H1 (cell line): ENCODE data around the gene AUH. TPM values are rescaled to one million over a fixed set of nuclear protein-coding genes. Genes with fewer than 3 reads are reported as not detected.

Source experiments
- CTCF ChIA-PET: fragments of 300-600 bp; sonication (Branson Sonifier 250); formaldehyde crosslinking; loops from one replicate; lab custom pipeline; 2021; ENCODE audit not compliant: partially characterized antibody; lab: Charles Lee
- POLR2A ChIA-PET: fragments of 300-600 bp; sonication (Branson Sonifier 250); formaldehyde crosslinking; loops from one replicate; lab custom pipeline; 2021; ENCODE audit warnings: inconsistent platforms; ENCODE audit not compliant: partially characterized antibody; lab: Charles Lee
- DNase-seq, 2 experiments: peaks; one replicate each; pipeline versions ENCODE4 v3.0.0 to v3.0.0-alpha.2; 2010 to 2022; ENCODE audit warnings: low spot score in 2 of 2, low read depth in 1 of 2, mixed read lengths in 1 of 2
- FAIRE-seq: peaks from 2 replicates; lab custom pipeline; 2011; peaks lifted over from hg19 to GRCh38; lab: Jason Lieb, UNC
- H2AFZ ChIP-seq: 2 replicates; pipeline ENCODE4 v1.8.1; 2012; ENCODE audit warnings: low read length, inconsistent platforms
- H2AK5ac ChIP-seq: 2 replicates; pipeline ENCODE4 v1.6.1; 2013; ENCODE audit warnings: low read depth, low read length
- H2BK120ac ChIP-seq: replicated peaks from 2 replicates; pipeline ENCODE3; 2013; ENCODE audit warnings: low read depth, low read length, inconsistent platforms
- H2BK12ac ChIP-seq: 2 replicates; pipeline ENCODE4 v1.6.1; 2013; ENCODE audit warnings: low read depth, low read length
- H2BK15ac ChIP-seq: 2 replicates; pipeline ENCODE4 v1.6.1; 2013; ENCODE audit warnings: low read length
- H2BK20ac ChIP-seq: 2 replicates; pipeline ENCODE4 v1.6.1; 2013; ENCODE audit warnings: low read length
- H2BK5ac ChIP-seq: 2 replicates; pipeline ENCODE4 v1.6.1; 2013; ENCODE audit warnings: low read depth, low read length
- H3K14ac ChIP-seq: 2 replicates; pipeline ENCODE4 v1.6.1; 2013; ENCODE audit warnings: inconsistent platforms; ENCODE audit not compliant: insufficient read length
- H3K18ac ChIP-seq: 2 replicates; pipeline ENCODE4 v1.6.1; 2013; ENCODE audit warnings: low read length; ENCODE audit errors: extremely low read depth
- H3K23ac ChIP-seq: 2 replicates; pipeline ENCODE4 v1.6.1; 2013; ENCODE audit warnings: inconsistent platforms; ENCODE audit not compliant: insufficient read length
- H3K23me2 ChIP-seq: 2 replicates; pipeline ENCODE4 v1.6.1; 2013; ENCODE audit warnings: low read depth, low read length
- H3K27ac ChIP-seq: 2 replicates; pipeline ENCODE4 v1.6.1; 2011; ENCODE audit warnings: low read depth, low read length, inconsistent platforms
- H3K27me3 ChIP-seq, 4 experiments: replicated peaks in 1 of 4; 1 replicate in 1 of 4; 2 replicates in 3 of 4; pipeline versions ENCODE4 v1.6.1 to v1.8.1; 2011 to 2013; ENCODE audit warnings: low read length in 3 of 4, mild to moderate bottlenecking in 3 of 4, inconsistent platforms in 2 of 4, mixed read lengths in 2 of 4, moderate library complexity in 1 of 4; ENCODE audit not compliant: control insufficient read depth in 3 of 4, insufficient read depth in 3 of 4; ENCODE audit errors: extremely low read depth in 1 of 4
- H3K36me3 ChIP-seq, 4 experiments: 2 replicates each; pipeline versions ENCODE4 v1.6.1 to v1.8.1; 2011 to 2013; ENCODE audit warnings: mild to moderate bottlenecking in 4 of 4, low read length in 3 of 4, moderate library complexity in 2 of 4, control low read depth in 1 of 4, inconsistent platforms in 1 of 4; ENCODE audit not compliant: insufficient read depth in 4 of 4, control insufficient read depth in 2 of 4
- H3K4ac ChIP-seq: replicated peaks from 2 replicates; pipeline ENCODE3; 2013; ENCODE audit warnings: low read length, low read depth, mixed read lengths, inconsistent platforms; ENCODE audit not compliant: insufficient read length
- H3K4me1 ChIP-seq, 4 experiments: replicated peaks in 1 of 4; 1 replicate in 1 of 4; 2 replicates in 3 of 4; pipeline versions ENCODE4 v1.6.1 to v1.8.1; 2011 to 2013; ENCODE audit warnings: low read length in 3 of 4, inconsistent platforms in 2 of 4, mixed read lengths in 1 of 4; ENCODE audit not compliant: insufficient read depth in 4 of 4, control insufficient read depth in 3 of 4
- H3K4me2 ChIP-seq, 2 experiments: 2 replicates each; pipeline versions ENCODE4 v1.6.1 to v1.8.1; 2011 to 2013; ENCODE audit warnings: low read depth in 2 of 2, low read length in 2 of 2, control low read depth in 1 of 2, inconsistent platforms in 1 of 2, mild to moderate bottlenecking in 1 of 2; ENCODE audit not compliant: insufficient read depth in 1 of 2
- H3K4me3 ChIP-seq, 4 experiments: fragments of 200-600, 300-600 bp in 1 of 4; sonication (generic), shearing (Covaris generic), sonication (Bioruptor Twin) in 1 of 4; 2 replicates each; pipeline versions ENCODE4 v1.5.1 to v1.8.1; 2011 to 2016; ENCODE audit warnings: low read length in 4 of 4, low read depth in 3 of 4, control low read depth in 2 of 4, inconsistent platforms in 2 of 4, mild to moderate bottlenecking in 2 of 4, mixed read lengths in 1 of 4, moderate library complexity in 1 of 4; ENCODE audit not compliant: insufficient read depth in 2 of 4; ENCODE audit errors: extremely low read depth in 1 of 4
- H3K56ac ChIP-seq: replicated peaks from 2 replicates; pipeline ENCODE3; 2013; ENCODE audit warnings: low read depth, mild to moderate bottlenecking, mixed read lengths, low read length, inconsistent platforms; ENCODE audit not compliant: insufficient read length
- H3K79me1 ChIP-seq: 2 replicates; pipeline ENCODE4 v1.6.1; 2013; ENCODE audit warnings: low read depth, low read length, control low read depth
- H3K79me2 ChIP-seq, 2 experiments: 2 replicates each; pipeline versions ENCODE4 v1.6.1 to v1.8.1; 2012 to 2013; ENCODE audit warnings: low read length in 2 of 2, mild to moderate bottlenecking in 2 of 2, inconsistent platforms in 1 of 2; ENCODE audit not compliant: insufficient read depth in 2 of 2, control insufficient read depth in 1 of 2
- H3K9ac ChIP-seq, 4 experiments: replicated peaks in 1 of 4; 1 replicate in 1 of 4; 2 replicates in 3 of 4; pipeline versions ENCODE4 v1.6.1 to v1.8.1; 2011 to 2013; ENCODE audit warnings: low read depth in 3 of 4, low read length in 3 of 4, control low read depth in 2 of 4, mild to moderate bottlenecking in 2 of 4, moderate library complexity in 2 of 4, inconsistent platforms in 1 of 4; ENCODE audit errors: extremely low read depth in 1 of 4
- H3K9me3 ChIP-seq, 2 experiments: 2 replicates each; pipeline versions ENCODE4 v1.6.1 to v1.8.1; 2012 to 2013; ENCODE audit warnings: mild to moderate bottlenecking in 2 of 2, moderate library complexity in 2 of 2, control low read depth in 1 of 2, inconsistent platforms in 1 of 2, low read depth in 1 of 2, low read length in 1 of 2, mixed read lengths in 1 of 2; ENCODE audit not compliant: insufficient read depth in 2 of 2
- H4K20me1 ChIP-seq, 2 experiments: replicated peaks in 1 of 2; 2 replicates each; pipeline versions ENCODE3 to v1.8.1; 2011 to 2013; ENCODE audit warnings: inconsistent platforms in 2 of 2, low read length in 2 of 2, mild to moderate bottlenecking in 1 of 2; ENCODE audit not compliant: insufficient read depth in 2 of 2, control insufficient read depth in 1 of 2
- H4K5ac ChIP-seq: 2 replicates; pipeline ENCODE4 v1.6.1; 2013; ENCODE audit warnings: low read length, low read depth, mixed read lengths, inconsistent platforms; ENCODE audit not compliant: insufficient read length
- H4K8ac ChIP-seq: 2 replicates; pipeline ENCODE4 v1.8.0; 2013; ENCODE audit warnings: mild to moderate bottlenecking, moderate library complexity, low read length, inconsistent platforms; ENCODE audit not compliant: insufficient read depth; ENCODE audit errors: extremely low read depth
- H4K91ac ChIP-seq: replicated peaks from 2 replicates; pipeline ENCODE3; 2013; ENCODE audit warnings: low read length, mixed read lengths, inconsistent platforms; ENCODE audit not compliant: insufficient read length
- BCL11A ChIP-seq, 2 experiments: IDR thresholded peaks; one replicate each; pipeline ENCODE4 v1.6.1; 2011; ENCODE audit warnings: low read depth in 2 of 2, low read length in 2 of 2, mild to moderate bottlenecking in 2 of 2
- JUND ChIP-seq: IDR thresholded peaks from 2 replicates; pipeline ENCODE4 v1.6.1; 2011; ENCODE audit warnings: mild to moderate bottlenecking, improper control_type of control experiment, low read length
- SIX5 ChIP-seq: IDR thresholded peaks from 2 replicates; pipeline ENCODE4 v1.6.1; 2011; ENCODE audit warnings: mild to moderate bottlenecking, low read depth, low read length
- WGBS, 2 experiments: shearing (Covaris generic) in 1 of 2; methylation state at CpG; one replicate each; pipeline versions ENCODE4 v1.1.6 to v1.1.7; 2013 to 2015; ENCODE audit warnings: low lambda C conversion rate in 2 of 2, mixed read lengths in 2 of 2, inconsistent platforms in 1 of 2, low coverage in 1 of 2, missing lambda C conversion rate in 1 of 2; ENCODE audit not compliant: insufficient replicate concordance in 2 of 2, insufficient coverage in 1 of 2, insufficient read length in 1 of 2; ENCODE audit errors: extremely low coverage in 1 of 2, missing lambda C conversion rate in 1 of 2; 5-methylcytosine and 5-hydroxymethylcytosine counted together
- polyA plus RNA-seq, 7 experiments: library from polyadenylated mRNA; depleted of rRNA in 3 of 7; stranded (reverse) in 5 of 7; unstranded in 2 of 7; fragments of >200 nt in 5 of 7; fragments of 200-250 nt in 2 of 7; gene quantifications; 1 replicate in 5 of 7; 2 replicates in 1 of 7; 4 replicates in 1 of 7; pipeline versions ENCODE4 v1.2.1 to v1.2.3, GENCODE V29; 2011 to 2013; ENCODE audit warnings: missing spikeins in 2 of 7, mixed read lengths in 2 of 7
- total RNA-seq: library from RNA; stranded (reverse); fragmentation: NEBNext Ultra II Directional; extraction: Animal tissue kit (Norgen Biotek cat#: 25700); gene quantifications from 2 replicates; pipeline ENCODE4 v1.2.1, GENCODE V29; 2021

Gene AUH
- total and polyA plus RNA-seq, 2 of the 8 experiments (the other 6 are each of a cell fraction or from before 2014, with no cell fraction given), result 5.8 to 21.9 TPM

GRCh38 chr9:91186632-91187108 is 175.0 kb downstream of the AUH start:
- H2BK5ac ChIP-seq, result no peak overlapping the region
- POLR2A ChIA-PET, result no interaction called here
- no peaks in the 10 kb centered on the region for H3K4me1 ChIP-seq
- H3K14ac ChIP-seq, result no peak overlapping the region
- no peak overlapping the region for H3K56ac ChIP-seq
- H2AK5ac ChIP-seq, result no peak overlapping the region
- no peaks in the 10 kb centered on the region for H3K79me1 ChIP-seq
- no peaks in the 10 kb centered on the region for H3K79me2 ChIP-seq
- no peak overlapping the region for H3K23ac ChIP-seq
- no peak overlapping the region for H4K5ac ChIP-seq
- no peak overlapping the region for H2BK15ac ChIP-seq
- H3K4me3 ChIP-seq, result no peak overlapping the region
- 83% methylated on average over 2 of the region's 2 CpGs; no CpG with 5 or more reads in 1 of the 2 experiments for WGBS, 2 experiments
- H3K23me2 ChIP-seq, result no peaks in the 10 kb centered on the region
- TF ChIP-seq JUND (no peak), SIX5 (no peak), BCL11A (IDR thresholded peaks at IDR 0.05; ENCODE audit: low read depth in 2 of 2, low read length in 2 of 2) (no peak)
- FAIRE-seq, result no peak
- no peak overlapping the region for H2BK20ac ChIP-seq
- no peak overlapping the region for H4K91ac ChIP-seq
- no peaks in the 10 kb centered on the region for H3K36me3 ChIP-seq
- H3K27ac ChIP-seq, result no peak overlapping the region
- H4K8ac ChIP-seq, result no peak overlapping the region; the same call in 1 of the 2 replicates
- no peak for DNase-seq
- no peak overlapping the region for H2AFZ ChIP-seq
- H3K9me3 ChIP-seq, result 0 out of 4 replicates have a peak, but pooled peaks cover 0 to 2% of the 10 kb centered on the region in 2 experiments
- no peak overlapping the region for H3K4me2 ChIP-seq
- H3K4ac ChIP-seq, result no peak overlapping the region
- H3K9ac ChIP-seq, result no peak overlapping the region
- no peaks in the 10 kb centered on the region; a peak in 1 of 7 replicates for H3K27me3 ChIP-seq
- no peak overlapping the region for H3K18ac ChIP-seq
- CTCF ChIA-PET, result interaction anchor here (0.6 to 1.6 kb wide), 5 partner anchors 9 to 271 kb away, joined by 3 to 4 read pairs (median 3); no protein-coding TSS in a partner anchor
- H2BK12ac ChIP-seq, result no peak overlapping the region
- no peak overlapping the region for H2BK120ac ChIP-seq
- no peaks in the 10 kb centered on the region for H4K20me1 ChIP-seq
